HFFc6 (cell line): ENCODE results near the gene NUDT3. TPM values are rescaled to one million over a fixed set of nuclear protein-coding genes. Genes with fewer than 3 reads are reported as not detected.

Source experiments
- DNase-seq: peaks from one replicate; pipeline ENCODE4 v3.0.0-alpha.2; 2018
- H3K27ac Mint-ChIP-seq: 2 replicates; pipeline ENCODE4 v1.8.0; 2020; ENCODE audit warnings: mild to moderate bottlenecking, mixed read lengths
- H3K27me3 Mint-ChIP-seq: 2 replicates; pipeline ENCODE4 v1.8.0; 2021; ENCODE audit warnings: mild to moderate bottlenecking, moderate library complexity, mixed read lengths; ENCODE audit not compliant: insufficient read depth
- H3K36me3 Mint-ChIP-seq: 2 replicates; pipeline ENCODE4 v1.8.0; 2021; ENCODE audit warnings: low read depth, mixed read lengths
- H3K4me1 Mint-ChIP-seq: 2 replicates; pipeline ENCODE4 v1.8.0; 2020; ENCODE audit warnings: low read depth, mixed read lengths
- H3K4me3 Mint-ChIP-seq: 2 replicates; pipeline ENCODE4 v1.8.0; 2020; ENCODE audit warnings: mild to moderate bottlenecking, moderate library complexity, mixed read lengths
- H3K9me3 Mint-ChIP-seq: 2 replicates; pipeline ENCODE4 v1.8.0; 2020; ENCODE audit warnings: mild to moderate bottlenecking, mixed read lengths
- CTCF ChIP-seq: fragments of 200-600 bp; sonication (generic); IDR thresholded peaks from 2 replicates; pipeline ENCODE4 v1.5.0; 2021; ENCODE audit warnings: antibody characterized with exemption, mild to moderate bottlenecking
- total RNA-seq, 6 experiments: library from RNA; stranded (reverse); fragmentation: NEBNext Ultra II Directional; extraction: Animal tissue kit (Norgen Biotek cat#: 25700); gene quantifications; 2 replicates in 1 of 6; 3 replicates in 5 of 6; pipeline ENCODE4 v1.2.3, GENCODE V29; 2021

Gene NUDT3
- total RNA-seq, 6 experiments from 2014 or later, result 11.3 to 18.9 (median 16.6) TPM

GRCh38 chr6:34391786-34392496 is 528 bp downstream of the NUDT3 start:
- H3K9me3 Mint-ChIP-seq, result peaks cover 11% of the 10 kb centered on the region

GRCh38 chr6:34391473-34391785 is 1.0 kb downstream of the NUDT3 start:
- no peak for DNase-seq
- Mint-ChIP-seq H3K4me3 (no peak overlapping the region), H3K36me3 (peaks cover 7% of the 10 kb centered on the region; the same call in 1 of the 2 replicates), H3K27ac (no peak overlapping the region), H3K9me3 (peaks cover 7% of the 10 kb centered on the region), H3K4me1 (peaks cover 32% of the 10 kb centered on the region), H3K27me3 (no peaks in the 10 kb centered on the region; the same call in 1 of the 2 replicates)
- TF ChIP-seq CTCF, result no peak

More at GRCh38 chr6:34391786-34392496, 528 bp downstream of the NUDT3 start:
- Mint-ChIP-seq H3K4me1 (peaks cover 27% of the 10 kb centered on the region), H3K4me3 (no peak overlapping the region), H3K36me3 (peaks cover 10% of the 10 kb centered on the region; the same call in 1 of the 2 replicates), H3K27me3 (no peaks in the 10 kb centered on the region; the same call in 1 of the 2 replicates), H3K27ac (no peak overlapping the region)
- TF ChIP-seq CTCF, result no peak
- DNase-seq, result peak; percentile 39

GRCh38 chr6:34390531-34391472 is 1.7 kb downstream of the NUDT3 start:
- Mint-ChIP-seq H3K36me3 (0 out of 2 replicates have a peak, but pooled peaks cover under 1% of the 10 kb centered on the region), H3K4me3 (no peak overlapping the region), H3K27ac (no peak overlapping the region), H3K9me3 (peaks cover under 1% of the 10 kb centered on the region), H3K4me1 (peaks cover 37% of the 10 kb centered on the region), H3K27me3 (no peaks in the 10 kb centered on the region; the same call in 1 of the 2 replicates)
- DNase-seq, result peak; percentile 43
- TF ChIP-seq CTCF, result no peak

DNA sequence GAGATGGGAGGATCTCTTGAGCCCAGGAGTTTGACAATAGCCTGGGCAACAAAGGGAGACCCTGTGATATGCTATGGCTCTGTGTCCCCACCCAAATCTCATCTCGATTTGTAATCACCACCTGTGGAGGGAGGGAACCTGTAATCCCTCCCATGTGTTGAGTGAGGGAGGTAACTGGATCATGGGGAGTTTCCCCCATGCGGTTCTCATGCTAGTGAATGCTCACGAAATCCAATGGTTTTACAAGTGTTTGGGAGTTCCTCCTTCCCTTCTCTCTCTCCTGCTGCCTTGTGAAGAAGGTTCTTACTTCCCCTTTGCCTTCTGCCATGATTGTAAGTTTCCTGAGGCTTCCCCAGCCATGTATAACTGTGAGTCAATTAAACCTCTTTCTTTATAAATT is 3.4 kb downstream of the NUDT3 start:
- Mint-ChIP-seq H3K27me3 (no peaks in the 10 kb centered on the region; the same call in 1 of the 2 replicates), H3K4me3 (no peak overlapping the region), H3K9me3 (no peaks in the 10 kb centered on the region), H3K27ac (no peak overlapping the region), H3K36me3 (no peaks in the 10 kb centered on the region), H3K4me1 (peaks cover 44% of the 10 kb centered on the region)
- DNase-seq, result no peak
- TF ChIP-seq CTCF, result no peak

DNA sequence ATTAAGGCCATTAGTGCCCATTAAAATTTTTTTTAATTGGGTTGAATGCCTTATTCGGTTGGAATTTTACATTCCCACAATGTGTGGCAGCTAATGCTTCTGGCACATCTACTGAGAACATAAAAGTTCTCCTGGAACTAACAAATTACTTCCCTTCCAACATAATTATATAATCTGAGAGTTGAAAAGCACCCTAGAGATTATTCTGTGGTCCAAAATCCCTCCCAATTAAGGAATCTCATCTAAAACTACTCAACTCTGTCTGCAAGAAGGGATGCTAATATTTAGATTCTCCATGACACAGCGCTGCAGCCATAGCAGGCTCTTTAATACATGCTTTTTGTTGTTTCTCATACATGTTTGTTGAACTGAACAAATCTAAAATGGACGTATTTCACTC is 4.0 kb downstream of the NUDT3 start:
- Mint-ChIP-seq H3K27ac (no peak overlapping the region), H3K4me1 (peaks cover 45% of the 10 kb centered on the region), H3K4me3 (no peak overlapping the region), H3K9me3 (no peaks in the 10 kb centered on the region), H3K36me3 (no peaks in the 10 kb centered on the region), H3K27me3 (no peaks in the 10 kb centered on the region; the same call in 1 of the 2 replicates)
- TF ChIP-seq CTCF, result no peak
- no peak for DNase-seq
